T-helper 1 cell treated with Interleukin-12 subunit alpha and Interleukin-12 subunit beta and Interleukin-4 antibody, amounts not matched to agents 30 ng/mL and 1 ng/mL, for 36 hours (primary cell): Measurements from ENCODE around the gene TNIP2. TPM values are rescaled to one million over a fixed set of nuclear protein-coding genes. Genes with fewer than 3 reads are reported as not detected.

Source experiments
- intact Hi-C: fragments of 100-400 bp; cut with micrococcal nuclease; formaldehyde crosslinking; loops from one replicate; pipeline ENCODE4 v1.15.1; 2024
- total RNA-seq: library from RNA; stranded (reverse); gene quantifications from 2 replicates; pipeline ENCODE4 v1.2.3, GENCODE V29; 2022

TNIP2 gene
- total RNA-seq, 1 donor from 2014 or later: 84.7 TPM

GRCh38 chr4:2725380-2725779 lies 30.8 kb downstream of the TNIP2 start:
- intact Hi-C loops: no loop called here

- intact Hi-C loops: no loop called here
Observed at GRCh38 chr4:2723751-2724150, 32.4 kb downstream of the TNIP2 start.

GRCh38 chr4:2722033-2722432 lies 34.1 kb downstream of the TNIP2 start:
- intact Hi-C loops: no loop called here

- intact Hi-C loops: no loop called here
Observed at GRCh38 chr4:2721586-2721985, 34.5 kb downstream of the TNIP2 start.

GRCh38 chr4:2716236-2716635 lies 39.9 kb downstream of the TNIP2 start:
- intact Hi-C loops: no loop called here

- intact Hi-C loops: no loop called here
Observed at GRCh38 chr4:2715426-2715825, 40.7 kb downstream of the TNIP2 start.

- intact Hi-C loops: loop anchor here (1.0 kb wide), 1 partner anchor 31 kb away; no protein-coding TSS in a partner anchor
Observed at GRCh38 chr4:2714918-2715317, 41.2 kb downstream of the TNIP2 start.

GRCh38 chr4:2714061-2714770 lies 41.9 kb downstream of the TNIP2 start:
- intact Hi-C loops: loop anchor here (1.0 kb wide), 1 partner anchor 32 kb away; no protein-coding TSS in a partner anchor

- intact Hi-C loops: no loop called here
Observed at GRCh38 chr4:2713337-2713736, 42.8 kb downstream of the TNIP2 start.

GRCh38 chr4:2712261-2712842 lies 43.8 kb downstream of the TNIP2 start:
- intact Hi-C loops: no loop called here

- intact Hi-C loops: no loop called here
Observed at GRCh38 chr4:2702770-2703169, 53.4 kb downstream of the TNIP2 start.

- intact Hi-C loops: no loop called here
Observed at GRCh38 chr4:2702361-2702760, 53.8 kb downstream of the TNIP2 start.

- intact Hi-C loops: no loop called here
Observed at GRCh38 chr4:2700031-2700430, 56.1 kb downstream of the TNIP2 start.

- intact Hi-C loops: no loop called here
Observed at GRCh38 chr4:2699534-2699933, 56.6 kb downstream of the TNIP2 start.

GRCh38 chr4:2698951-2699505 lies 57.1 kb downstream of the TNIP2 start:
- intact Hi-C loops: no loop called here

GRCh38 chr4:2698504-2698903 lies 57.6 kb downstream of the TNIP2 start:
- intact Hi-C loops: no loop called here

- intact Hi-C loops: no loop called here
Observed at GRCh38 chr4:2697995-2698414, 58.1 kb downstream of the TNIP2 start.

- intact Hi-C loops: no loop called here
Observed at GRCh38 chr4:2696423-2696822, 59.7 kb downstream of the TNIP2 start.

GRCh38 chr4:2695346-2696060 lies 60.6 kb downstream of the TNIP2 start:
- intact Hi-C loops: no loop called here

- intact Hi-C loops: no loop called here
Observed at GRCh38 chr4:2694691-2695090, 61.4 kb downstream of the TNIP2 start.

GRCh38 chr4:2691952-2692435 lies 64.1 kb downstream of the TNIP2 start:
- intact Hi-C loops: no loop called here
